ENCODE results near the gene PRKCZ. TPM values are rescaled to one million over a fixed set of nuclear protein-coding genes. Genes with fewer than 3 reads are reported as not detected.

The PRKCZ gene
- total RNA-seq, 2 donors from 2014 or later, result 12.4 to 20.7 TPM

DNA sequence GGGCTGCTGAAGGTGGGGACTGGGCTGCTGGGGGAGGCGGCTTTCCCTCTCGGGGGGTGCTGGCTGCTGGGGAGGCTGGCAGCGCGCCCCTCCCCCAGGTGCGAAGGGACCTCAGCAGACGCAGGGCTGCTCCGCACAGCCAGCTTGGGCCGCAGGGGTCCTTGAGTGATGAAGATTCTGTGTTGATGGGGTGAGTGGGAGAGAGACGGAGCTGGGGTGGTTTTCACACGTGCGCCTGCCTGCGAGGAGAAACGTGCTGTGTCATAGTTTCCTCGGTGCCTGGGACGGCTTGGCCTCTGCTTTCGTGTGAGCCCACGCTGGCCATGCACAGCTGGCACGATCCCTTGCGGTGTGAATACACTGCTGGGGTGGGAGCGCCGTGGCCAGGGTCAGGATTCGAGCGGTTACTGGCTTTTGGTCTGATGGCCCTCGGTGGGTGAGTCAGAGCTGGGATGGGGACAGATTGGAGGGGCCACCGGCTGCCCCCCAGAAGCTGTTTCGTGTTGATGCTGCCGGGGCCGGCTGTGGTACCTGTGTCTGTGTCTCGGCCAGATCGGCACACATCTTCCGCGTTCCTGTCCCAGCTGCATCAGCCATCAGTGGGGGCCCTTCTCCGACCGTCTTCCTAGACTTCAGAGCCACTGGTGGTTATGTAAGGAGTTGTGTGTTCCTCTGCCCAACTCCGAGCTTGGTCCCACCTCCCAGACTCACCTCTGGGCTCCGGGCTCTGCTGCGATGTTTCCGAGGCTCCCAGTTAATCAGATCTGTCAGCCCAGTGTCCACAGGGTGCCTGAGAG, 24.9 kb downstream of the PRKCZ start:
- intact Hi-C loops (cut with DNase I), result no loop called here
- no peak for ATAC-seq
- DNase-seq, result no peak

DNA sequence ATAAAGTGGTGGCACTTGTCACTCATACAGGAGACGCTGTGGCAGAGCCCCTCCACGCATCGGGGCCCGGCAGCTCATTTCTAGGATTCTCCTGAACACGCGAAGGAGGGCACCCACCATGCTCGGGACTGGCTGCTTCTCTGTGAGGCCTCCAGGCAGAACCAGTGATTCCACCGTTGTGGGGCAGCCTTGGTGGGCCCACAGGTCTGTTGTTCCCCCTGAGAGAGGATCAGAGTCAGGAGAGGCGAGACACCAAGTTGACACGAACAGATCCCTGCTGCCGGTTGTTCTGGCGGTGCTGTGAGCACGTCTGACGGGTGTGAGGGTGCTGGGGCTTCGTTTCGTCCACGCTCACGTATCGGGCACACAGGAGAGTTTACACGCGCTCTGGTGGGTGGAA, 26.6 kb downstream of the PRKCZ start:
- ATAC-seq, result no peak
- no peak for DNase-seq
- intact Hi-C loops (cut with DNase I), result no loop called here

DNA sequence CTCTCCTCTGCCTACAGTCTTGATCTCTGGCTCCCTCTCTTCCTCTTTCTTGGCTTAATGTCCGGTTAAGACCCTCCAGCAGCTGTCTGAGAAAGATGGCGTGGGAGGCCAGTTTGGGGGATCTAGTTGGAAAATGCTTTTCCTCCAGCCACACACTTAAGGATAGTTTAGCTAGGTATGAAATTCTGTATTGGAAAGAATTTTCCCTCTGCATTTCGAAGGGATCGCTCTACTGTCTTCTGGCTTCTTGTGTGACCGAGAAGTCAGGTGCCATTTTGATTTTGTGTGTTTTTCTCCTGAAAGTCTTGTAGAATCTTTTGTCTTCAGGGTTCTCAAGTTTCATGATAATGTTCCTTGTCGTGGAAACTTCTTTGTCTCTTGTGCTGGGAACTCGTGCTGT, 28.0 kb downstream of the PRKCZ start:
- DNase-seq (no peak), ATAC-seq (no peak)
- intact Hi-C loops (cut with DNase I), result no loop called here

DNA sequence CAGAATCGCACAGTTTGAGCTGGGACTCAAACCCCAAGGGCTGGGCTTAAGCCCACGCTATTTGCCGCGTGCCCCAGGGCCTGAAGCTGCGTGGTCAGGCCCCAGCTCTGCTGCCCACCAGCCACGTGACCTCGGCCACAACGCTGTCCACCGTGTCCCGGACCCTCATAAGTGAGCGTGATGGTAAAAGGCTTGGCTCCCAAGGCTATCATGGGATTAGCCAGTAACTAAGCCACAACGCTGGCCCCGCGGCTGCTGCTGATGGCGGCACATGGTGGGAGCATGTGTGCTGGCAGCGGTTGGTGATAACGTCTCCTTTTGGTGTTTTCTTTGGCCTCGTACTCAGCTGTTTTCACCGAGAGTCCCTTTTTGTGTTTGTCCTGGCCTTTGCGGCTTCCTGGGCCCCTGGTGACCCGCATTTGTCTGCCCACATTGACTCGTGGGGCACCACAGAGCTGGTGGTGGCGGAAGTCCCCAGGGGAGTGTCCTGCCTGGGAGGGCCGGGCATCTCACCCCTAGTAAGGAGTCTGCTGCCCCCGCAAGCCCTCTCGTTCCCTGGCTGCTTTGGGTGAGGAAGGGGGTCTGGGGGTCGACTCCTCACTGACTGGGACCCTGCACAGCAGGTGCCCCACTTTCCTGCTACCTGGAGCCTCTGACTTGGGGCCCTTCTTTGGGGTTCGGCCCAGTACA, 29.3 kb downstream of the PRKCZ start:
- ATAC-seq (no peak), DNase-seq (no peak)
- intact Hi-C loops (cut with DNase I), result no loop called here

DNA sequence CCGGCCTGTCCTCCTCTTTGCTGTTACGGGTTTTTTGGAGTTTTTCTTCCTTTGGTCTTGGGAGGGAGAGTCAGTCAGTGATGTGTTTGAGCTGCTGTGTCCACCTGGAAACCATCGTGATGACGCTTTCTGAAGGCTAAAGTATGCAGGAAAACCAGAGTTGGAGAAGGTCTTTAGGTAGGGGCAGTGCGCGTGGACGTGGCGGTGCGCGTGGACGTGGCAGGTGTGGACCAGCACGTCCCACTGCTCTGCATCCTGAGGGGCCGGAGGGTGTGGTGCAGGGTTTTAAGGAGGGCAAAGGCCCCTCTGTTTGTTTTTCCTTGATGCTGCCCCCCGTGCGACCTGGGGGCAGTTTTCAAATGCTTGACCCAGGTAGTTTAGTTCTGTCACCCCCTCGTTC, 29.9 kb downstream of the PRKCZ start:
- ATAC-seq (no peak), DNase-seq (no peak)

DNA sequence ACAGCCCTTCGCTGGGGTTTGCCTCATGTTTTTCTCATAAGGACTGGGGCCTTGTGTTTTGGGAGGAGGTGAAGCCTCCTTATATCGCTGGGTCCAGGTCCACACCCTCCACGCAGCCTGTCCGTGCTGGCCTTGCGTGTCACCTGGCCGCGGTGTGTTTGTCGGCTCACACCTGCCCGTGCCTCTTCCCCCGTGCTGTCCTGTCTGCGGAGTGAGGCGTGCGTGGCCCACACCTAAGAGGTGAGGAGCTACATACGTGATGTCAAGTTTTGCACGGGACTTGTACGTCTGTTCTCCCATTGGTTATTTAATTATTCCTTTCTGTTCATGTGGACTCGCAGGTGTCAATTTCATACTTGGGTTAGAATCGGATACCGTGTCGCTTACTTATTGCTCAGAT, 30.7 kb downstream of the PRKCZ start:
- intact Hi-C loops (cut with DNase I), result no loop called here
- ATAC-seq, result no peak
- no peak for DNase-seq

More for the DNA sequence above, 29.9 kb downstream of the PRKCZ start:
- intact Hi-C loops (cut with DNase I), result no loop called here

DNA sequence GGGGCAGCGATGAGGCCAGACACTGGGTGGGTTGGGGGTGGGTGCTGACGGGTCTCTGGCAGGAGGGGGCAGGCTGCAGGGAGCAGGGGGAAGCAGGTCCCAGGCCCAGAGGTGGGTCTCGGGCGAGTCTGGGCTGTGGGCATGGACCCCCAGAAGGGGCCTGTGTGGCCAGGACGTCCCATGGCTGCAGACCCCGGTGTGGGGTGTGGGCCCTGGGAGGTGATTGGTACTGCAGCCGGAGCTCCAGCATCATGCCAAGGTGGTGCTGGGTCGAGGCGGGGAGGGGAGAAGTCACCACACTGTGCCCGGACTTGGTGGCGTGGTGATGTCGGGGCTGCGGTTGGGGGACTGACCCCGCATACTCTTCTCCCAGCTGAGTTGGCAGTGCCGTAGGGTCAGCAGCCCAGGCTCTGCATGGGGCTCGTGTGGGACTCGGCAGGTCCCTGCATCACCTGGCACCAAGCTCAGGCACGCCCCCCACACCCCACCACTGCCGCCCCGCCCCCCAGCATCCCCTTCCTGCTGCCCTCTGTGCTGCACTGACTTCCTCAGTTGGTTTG, 31.2 kb downstream of the PRKCZ start:
- intact Hi-C loops (cut with DNase I), result no loop called here
- ATAC-seq (no peak), DNase-seq (no peak)

DNA sequence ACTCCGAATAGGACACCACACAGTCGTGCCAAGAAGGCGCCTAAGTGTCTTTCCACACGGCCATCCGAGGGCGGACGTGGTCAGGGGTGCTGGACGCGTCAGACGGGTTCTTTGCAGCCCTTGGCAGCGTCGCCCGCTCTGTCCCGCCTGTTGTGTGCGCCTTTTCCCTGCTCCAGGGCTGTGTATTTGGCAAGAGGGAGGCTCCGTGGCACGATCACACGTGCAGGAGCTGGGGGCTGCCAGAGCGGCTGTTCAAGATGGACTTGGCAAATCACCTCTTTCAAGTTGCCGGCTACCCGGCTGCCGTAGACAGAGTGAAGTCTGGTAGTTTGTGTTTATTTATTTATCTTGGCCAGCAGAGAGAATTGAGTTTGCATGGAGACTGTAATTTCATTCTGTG, 31.9 kb downstream of the PRKCZ start:
- DNase-seq, result no peak
- intact Hi-C loops (cut with DNase I), result no loop called here
- ATAC-seq, result no peak

DNA sequence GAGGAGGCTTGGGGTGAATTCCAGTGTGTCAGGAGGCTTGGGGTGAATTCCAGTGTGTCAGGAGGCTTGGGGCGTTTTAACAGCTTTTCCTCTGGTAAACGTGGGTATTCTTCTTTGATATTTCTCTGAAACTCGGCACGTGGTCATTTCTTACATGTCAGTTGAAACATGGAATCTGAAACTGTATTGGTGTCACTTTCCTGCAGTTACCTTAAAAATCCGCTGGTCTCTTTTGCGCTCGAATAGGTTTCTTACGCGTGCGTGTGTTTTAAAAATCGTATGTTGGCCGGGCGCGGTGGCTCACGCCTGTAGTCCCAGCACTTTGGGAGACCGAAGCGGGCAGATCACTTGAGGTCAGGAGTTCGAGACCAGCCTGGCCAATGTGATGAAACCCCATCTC, 33.5 kb downstream of the PRKCZ start:
- ATAC-seq (no peak), DNase-seq (no peak)
- intact Hi-C loops (cut with DNase I), result no loop called here

DNA sequence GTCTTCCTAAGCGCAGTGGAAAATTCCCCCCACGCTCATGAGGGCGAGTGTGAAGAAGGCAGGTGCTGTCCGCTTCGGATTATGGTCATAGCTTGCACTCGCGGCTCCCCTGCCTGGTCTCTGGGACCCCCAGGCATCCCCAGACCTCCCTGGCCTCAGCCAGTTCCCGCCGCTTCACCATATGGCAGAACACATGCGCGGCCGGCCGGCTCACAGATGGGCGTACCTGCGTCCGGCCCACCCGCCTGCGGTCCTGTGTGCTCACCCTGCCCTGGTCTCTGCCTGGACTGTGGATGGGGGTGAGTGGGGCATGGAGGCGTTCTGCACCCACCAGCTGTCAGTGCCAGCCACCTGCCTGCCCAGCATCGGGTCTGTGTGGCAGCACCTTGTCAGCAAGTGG, 34.1 kb downstream of the PRKCZ start:
- ATAC-seq (no peak), DNase-seq (no peak)
- intact Hi-C loops (cut with DNase I), result no loop called here

DNA sequence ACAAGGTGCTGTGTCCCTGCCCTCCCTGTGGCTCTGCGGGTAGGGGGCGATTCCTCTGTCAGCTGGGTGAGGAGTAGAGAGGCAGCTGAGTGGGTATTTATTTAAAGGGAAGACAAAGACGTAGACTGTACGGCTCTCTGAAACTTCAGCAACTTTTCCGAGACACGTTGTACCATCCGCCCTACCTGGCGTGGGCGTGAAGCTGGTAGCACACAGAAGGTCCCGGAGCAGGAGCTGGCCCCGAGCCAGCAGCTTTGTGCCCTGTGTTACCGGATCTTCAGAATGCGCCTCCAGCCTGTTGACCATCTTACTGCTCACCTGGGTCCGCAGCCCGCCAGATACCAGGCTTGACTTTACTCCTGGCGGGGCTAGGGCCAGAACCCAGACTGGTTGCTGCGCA, 34.9 kb downstream of the PRKCZ start:
- ATAC-seq (no peak), DNase-seq (no peak)
- intact Hi-C loops (cut with DNase I), result no loop called here

DNA sequence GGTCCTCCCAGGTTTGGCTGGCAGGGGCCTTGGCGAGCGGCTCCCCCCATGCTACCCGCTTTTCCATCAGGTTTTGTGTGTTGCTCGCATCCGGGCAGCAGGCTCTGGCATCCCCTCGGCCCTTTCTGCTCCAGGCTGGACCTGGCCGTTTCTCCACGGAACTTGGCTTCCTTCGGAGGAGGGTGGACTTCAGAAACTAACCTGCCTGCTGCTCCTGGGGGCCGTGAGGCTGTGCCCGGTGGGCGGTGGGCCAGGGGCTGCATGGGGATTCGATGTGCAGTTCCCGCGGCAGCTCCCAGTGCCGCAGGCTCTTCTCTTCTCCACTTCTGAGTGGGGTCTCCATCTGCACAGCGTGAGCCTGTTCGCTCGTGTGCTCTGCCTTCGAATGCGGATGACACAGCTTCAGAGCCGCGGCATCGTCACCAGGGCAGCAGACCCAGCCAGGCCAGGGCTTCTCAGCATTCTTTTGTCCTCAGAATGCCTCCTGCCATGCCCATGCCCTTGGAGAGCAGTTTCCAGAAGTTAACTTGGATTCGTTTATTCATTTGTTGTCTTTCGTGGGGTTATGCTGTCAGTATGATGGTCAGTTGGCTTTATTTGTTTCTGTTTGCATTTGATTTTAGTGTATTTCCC, 36.4 kb downstream of the PRKCZ start:
- DNase-seq (no peak), ATAC-seq (no peak)
- intact Hi-C loops (cut with DNase I), result no loop called here

DNA sequence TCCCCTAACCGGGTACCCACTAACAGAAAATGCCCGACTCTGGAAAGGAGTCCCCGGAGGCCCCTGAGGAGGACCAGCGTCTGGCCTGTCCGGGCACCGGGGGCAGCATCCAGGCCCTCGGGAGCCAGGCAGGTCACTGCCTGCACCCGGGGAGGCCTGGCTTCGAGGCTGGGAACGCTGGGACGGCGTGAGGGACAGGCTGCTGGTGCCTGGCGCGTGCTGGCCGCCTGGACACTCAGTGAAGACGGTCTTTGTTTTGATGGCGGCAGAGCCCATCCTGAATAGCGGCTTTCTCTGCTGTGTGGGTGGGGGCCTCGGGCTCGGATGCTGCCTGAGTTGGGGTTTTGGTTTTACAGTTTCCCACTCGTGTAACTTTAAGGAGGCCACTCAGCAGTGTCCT, 37.6 kb downstream of the PRKCZ start:
- no peak for ATAC-seq
- intact Hi-C loops (cut with DNase I), result no loop called here
- DNase-seq, result no peak

DNA sequence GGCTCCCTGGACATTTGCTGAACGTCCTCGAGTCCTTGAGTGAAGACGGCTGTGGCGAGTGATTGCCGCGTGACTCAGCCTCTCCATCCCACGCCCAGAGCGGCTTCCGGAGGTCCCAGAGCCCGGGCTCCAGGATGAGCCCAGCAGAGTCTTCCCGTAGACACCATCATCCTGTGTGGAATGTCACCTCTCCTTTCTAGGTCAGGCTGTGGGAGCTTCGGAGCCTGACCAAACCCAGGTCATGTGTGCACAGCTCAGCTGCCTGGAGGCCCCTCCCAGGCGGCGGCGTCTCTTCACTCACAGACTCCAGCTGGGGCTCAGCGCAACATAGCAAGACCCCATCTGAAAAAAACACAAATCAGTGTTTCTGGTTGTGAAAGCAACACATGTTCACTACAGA, 38.2 kb downstream of the PRKCZ start:
- ATAC-seq (peak; percentile 14 to 57), DNase-seq (no peak)
- intact Hi-C loops (cut with DNase I), result no loop called here

DNA sequence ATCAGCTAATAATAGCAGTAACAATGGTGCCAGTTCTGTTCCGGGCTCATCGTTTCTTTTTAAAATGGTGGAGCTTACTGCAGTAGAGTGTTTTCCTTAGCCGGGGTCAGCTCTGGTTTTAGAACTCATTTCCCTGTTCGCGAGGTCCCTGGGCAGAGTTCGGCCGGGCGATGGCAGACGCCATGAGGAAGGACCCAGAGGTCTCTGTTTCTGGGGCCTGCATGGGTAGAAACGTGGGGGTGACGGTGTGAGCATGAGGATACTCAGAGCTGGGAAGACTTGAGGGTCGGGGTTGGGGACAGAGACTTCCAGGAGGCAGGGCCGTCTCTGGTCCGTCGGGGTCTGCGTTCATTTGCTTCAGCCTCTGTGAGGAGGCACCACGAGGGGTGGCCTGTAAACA, 38.8 kb downstream of the PRKCZ start:
- no peak for DNase-seq
- ATAC-seq, result no peak
- intact Hi-C loops (cut with DNase I), result no loop called here

DNA sequence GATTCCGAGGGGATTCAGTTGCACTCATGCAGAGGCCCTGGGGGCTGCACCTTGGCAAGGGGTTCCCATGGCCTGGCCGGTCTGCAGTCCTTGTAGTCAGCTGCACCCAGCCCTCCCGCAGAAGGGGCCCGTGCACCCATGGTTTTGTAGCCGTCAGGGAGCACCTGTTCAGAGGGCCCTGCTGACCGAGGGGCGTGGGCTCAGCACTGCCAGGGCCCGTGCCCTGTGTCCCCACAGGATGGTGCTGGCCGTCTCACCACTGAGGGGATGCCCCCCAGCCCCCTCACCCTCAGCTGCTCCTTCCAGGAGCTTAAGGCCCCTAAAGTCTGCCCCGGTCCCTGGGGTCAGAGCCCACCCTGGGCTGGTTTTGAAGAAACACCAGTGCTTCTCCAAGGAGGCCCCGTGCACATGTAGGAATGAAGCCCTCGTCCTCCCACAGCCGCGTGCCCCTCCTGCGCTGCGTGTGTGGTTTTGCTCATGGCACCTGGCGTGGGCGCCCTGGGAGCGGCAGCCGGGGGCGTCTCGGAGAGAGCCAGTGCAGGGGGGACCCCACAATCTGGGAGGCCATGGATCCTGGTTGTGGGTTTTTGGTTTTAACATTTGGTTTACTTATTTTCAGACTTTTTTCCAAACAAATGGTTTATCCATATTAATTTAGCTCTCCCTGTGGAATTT, 40.1 kb downstream of the PRKCZ start:
- DNase-seq, result no peak
- intact Hi-C loops (cut with DNase I), result no loop called here

DNA sequence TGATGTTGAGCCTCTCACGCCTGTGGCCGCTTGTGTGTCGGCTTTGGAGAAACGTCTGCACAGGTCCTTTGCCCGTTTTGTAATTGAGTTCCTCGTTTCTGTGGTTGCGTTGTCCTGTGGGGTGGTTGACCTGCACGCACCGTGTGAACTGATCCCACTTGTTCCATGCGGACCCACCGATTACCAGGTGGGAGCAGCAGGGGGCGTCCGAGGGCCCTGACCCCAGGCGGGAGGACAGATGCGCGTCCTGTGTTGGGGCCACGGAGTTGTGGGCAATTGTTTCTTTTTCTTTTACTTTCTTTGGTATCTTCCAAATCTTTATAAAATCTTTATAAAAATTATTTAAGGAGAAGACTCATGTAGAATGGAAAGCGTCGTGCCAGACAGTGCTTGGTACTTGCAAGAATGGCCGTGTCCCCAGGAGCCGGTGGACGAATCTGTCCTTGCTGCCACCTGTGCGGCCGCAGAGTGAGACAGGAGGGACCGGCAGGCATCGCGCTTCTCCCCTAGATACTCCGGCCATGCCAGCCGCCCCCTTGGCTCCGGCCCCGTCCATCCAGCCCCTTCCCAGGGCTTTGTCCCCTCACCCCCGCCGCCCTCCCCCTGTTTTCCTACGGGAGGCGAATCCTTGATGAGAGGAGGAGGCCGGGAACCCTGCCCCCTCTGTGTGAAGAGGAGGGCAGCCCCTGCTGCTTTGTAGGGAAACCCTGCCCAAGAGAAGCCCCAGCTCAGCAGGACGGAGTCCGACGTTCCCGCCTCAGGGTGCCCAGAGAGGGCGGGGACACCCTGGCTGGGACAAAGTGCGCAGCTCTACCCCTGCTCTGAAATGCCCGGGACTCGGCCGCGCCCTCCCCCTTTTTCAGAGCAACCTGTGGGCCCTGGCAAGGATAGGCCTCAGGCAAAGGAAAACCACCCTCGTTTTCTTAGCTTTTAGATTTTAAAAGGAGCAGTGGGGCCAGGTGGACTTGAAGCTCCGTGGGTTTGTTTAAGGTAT, 41.7 kb downstream of the PRKCZ start:
- intact Hi-C loops (cut with DNase I), result no loop called here
- DNase-seq (peak; percentile 45), ATAC-seq (no peak)

More for the DNA sequence above, 40.1 kb downstream of the PRKCZ start:
- no peak for ATAC-seq

DNA sequence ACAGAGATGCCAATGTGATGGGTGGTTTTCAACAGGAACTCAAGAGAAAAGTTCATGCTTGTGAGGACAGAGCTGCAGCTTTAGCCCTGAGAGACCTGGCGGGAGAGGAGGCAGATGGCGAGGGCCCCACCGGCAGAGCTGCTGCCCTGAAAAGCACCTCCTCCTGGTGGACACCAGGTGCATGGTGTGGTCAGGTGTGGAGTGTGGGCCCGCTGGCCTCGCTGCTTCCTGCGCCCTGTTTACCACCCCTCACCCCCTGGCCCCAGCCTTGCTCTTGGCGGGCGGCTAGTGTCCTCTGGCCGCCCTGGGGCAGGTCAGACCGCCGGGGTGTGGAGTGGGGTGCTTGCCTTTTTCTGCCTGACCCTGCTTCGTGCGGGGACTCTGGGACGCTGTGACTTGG, 42.8 kb downstream of the PRKCZ start:
- DNase-seq (no peak), ATAC-seq (no peak)
- intact Hi-C loops (cut with DNase I), result no loop called here

DNA sequence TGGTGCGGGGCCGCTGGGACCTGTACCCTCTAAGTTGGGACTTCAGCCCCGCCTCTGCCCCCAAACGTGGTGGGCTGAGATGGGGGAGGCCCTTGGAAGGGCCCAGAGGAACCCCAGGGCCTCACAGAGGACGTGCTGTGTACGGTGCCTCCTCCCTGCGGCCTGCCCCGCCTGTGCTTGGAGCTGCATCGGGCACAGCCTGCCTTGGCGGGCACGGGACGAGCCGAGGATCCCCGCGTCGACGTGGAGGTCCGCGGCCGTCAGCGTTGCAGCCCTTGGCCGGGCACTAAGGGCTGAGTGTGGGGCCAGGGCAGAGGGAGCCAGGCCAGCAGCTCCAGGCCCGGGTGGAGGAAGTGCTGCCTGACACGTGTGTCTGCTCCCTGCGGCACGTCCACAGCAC, 43.4 kb downstream of the PRKCZ start:
- no peak for ATAC-seq
- intact Hi-C loops (cut with DNase I), result no loop called here
- no peak for DNase-seq

All from left cardiac atrium (tissue), 4 donors.